Endodermal cell (in vitro differentiated cells): ENCODE measurements around the gene NCAM1. TPM values are rescaled to one million over a fixed set of nuclear protein-coding genes. Genes with fewer than 3 reads are reported as not detected.
"Not testable (repeated sequence)": the region's sequence is repeated elsewhere in the genome, so short reads cannot be mapped to it uniquely, and the experiment has no call there.

ENCODE experiments used
- DNase-seq: peaks from one replicate; pipeline ENCODE4 v3.0.0-alpha.2; 2017
- H3K27ac ChIP-seq: 2 replicates; pipeline ENCODE4 v1.5.1; 2013; ENCODE audit warnings: mild to moderate bottlenecking, low read depth, low read length, moderate library complexity
- H3K27me3 ChIP-seq: 2 replicates; pipeline ENCODE4 v1.6.1; 2013; ENCODE audit warnings: mild to moderate bottlenecking, low read length, moderate library complexity; ENCODE audit not compliant: insufficient read depth, control insufficient read depth, poor library complexity, severe bottlenecking
- H3K36me3 ChIP-seq: 2 replicates; pipeline ENCODE4 v1.7.0; 2013; ENCODE audit warnings: mild to moderate bottlenecking, low read length, moderate library complexity; ENCODE audit not compliant: control insufficient read depth, insufficient read depth
- H3K4me1 ChIP-seq: one replicate; pipeline ENCODE4 v1.7.0; 2013; ENCODE audit warnings: low read length; ENCODE audit not compliant: control insufficient read depth, insufficient read depth
- H3K4me3 ChIP-seq: 2 replicates; pipeline ENCODE4 v1.5.1; 2013; ENCODE audit warnings: mild to moderate bottlenecking, low read length, moderate library complexity
- H3K9ac ChIP-seq: 2 replicates; pipeline ENCODE4 v1.6.1; 2013; ENCODE audit warnings: mild to moderate bottlenecking, low read length, moderate library complexity; ENCODE audit not compliant: poor library complexity, severe bottlenecking; ENCODE audit errors: extremely low read depth
- H3K9me3 ChIP-seq: 2 replicates; pipeline ENCODE4 v1.6.1; 2013; ENCODE audit warnings: mild to moderate bottlenecking, low read length, moderate library complexity; ENCODE audit not compliant: control insufficient read depth
- H3K27ac Mint-ChIP-seq: 2 replicates; pipeline ENCODE4 v1.8.0; 2020; ENCODE audit warnings: mixed read lengths
- H3K27me3 Mint-ChIP-seq: 2 replicates; pipeline ENCODE4 v1.8.0; 2021; ENCODE audit warnings: mild to moderate bottlenecking, mixed read lengths; ENCODE audit not compliant: insufficient read depth
- H3K36me3 Mint-ChIP-seq: 2 replicates; pipeline ENCODE4 v1.8.0; 2020; ENCODE audit warnings: low read depth, mixed read lengths
- H3K4me1 Mint-ChIP-seq: 2 replicates; pipeline ENCODE4 v1.8.0; 2020; ENCODE audit warnings: mixed read lengths
- H3K4me3 Mint-ChIP-seq: 2 replicates; pipeline ENCODE4 v1.8.0; 2020; ENCODE audit warnings: mild to moderate bottlenecking, moderate library complexity, mixed read lengths
- H3K9me3 Mint-ChIP-seq: 2 replicates; pipeline ENCODE4 v1.8.0; 2020; ENCODE audit warnings: mild to moderate bottlenecking, mixed read lengths
- WGBS, 2 experiments: methylation state at CpG; one replicate each; pipeline versions ENCODE4 v1.1.5 to v1.1.7; 2013; ENCODE audit warnings: missing lambda C conversion rate in 2 of 2, mixed read lengths in 1 of 2; ENCODE audit not compliant: insufficient coverage in 1 of 2, insufficient read length in 1 of 2; 5-methylcytosine and 5-hydroxymethylcytosine counted together
- long read RNA-seq, 4 experiments: library from polyadenylated mRNA in 2 of 4; library from RNA in 1 of 4; library from capped mRNA in 1 of 4; stranded (forward) in 3 of 4; unstranded in 1 of 4; transcript quantifications; one replicate each; pipeline ENCODE4 v2.0.0, GENCODE V29; 2020 to 2021; ENCODE audit warnings: inconsistent platforms in 1 of 4
- polyA plus RNA-seq, 2 experiments: library from polyadenylated mRNA; stranded (reverse); fragments of 50-300 nt; gene quantifications; one replicate each; pipeline ENCODE4 v1.2.3, GENCODE V29; 2013
- total RNA-seq, 2 donors: library from RNA; stranded (reverse); fragmentation: NEBNext Ultra II Directional in 1 of 2; extraction: Animal tissue kit (Norgen Biotek cat#: 25700) in 1 of 2; gene quantifications; 2 replicates in 1 of 2; 3 replicates in 1 of 2; pipeline ENCODE4 v1.2.1, GENCODE V29; 2021
- TF ChIP-seq, protein P1 (sequence below): fragments of 200-600 bp; sonication (generic); conservative IDR thresholded peaks from 2 replicates; pipeline ENCODE4 v1.5.0; 2021; ENCODE audit warnings: antibody characterized with exemption, mild to moderate bottlenecking

The NCAM1 gene
- total RNA-seq: 1 to 10 TPM; 1.6 to 2.9 TPM
- 80.8 TPM for polyA plus RNA-seq (2013, experiment 1 of 2)
- 75.8 TPM for polyA plus RNA-seq (2013, experiment 2 of 2)
- long read RNA-seq, experiment 1: 0 reads
- long read RNA-seq, experiment 2: 0 reads
- long read RNA-seq, experiment 3, partial matches to known transcripts: 2 of 3 reads
- long read RNA-seq, experiment 3, other reads (novel, unspliced or antisense): 1 of 3 reads
- long read RNA-seq, experiment 4: 0 reads

DNA sequence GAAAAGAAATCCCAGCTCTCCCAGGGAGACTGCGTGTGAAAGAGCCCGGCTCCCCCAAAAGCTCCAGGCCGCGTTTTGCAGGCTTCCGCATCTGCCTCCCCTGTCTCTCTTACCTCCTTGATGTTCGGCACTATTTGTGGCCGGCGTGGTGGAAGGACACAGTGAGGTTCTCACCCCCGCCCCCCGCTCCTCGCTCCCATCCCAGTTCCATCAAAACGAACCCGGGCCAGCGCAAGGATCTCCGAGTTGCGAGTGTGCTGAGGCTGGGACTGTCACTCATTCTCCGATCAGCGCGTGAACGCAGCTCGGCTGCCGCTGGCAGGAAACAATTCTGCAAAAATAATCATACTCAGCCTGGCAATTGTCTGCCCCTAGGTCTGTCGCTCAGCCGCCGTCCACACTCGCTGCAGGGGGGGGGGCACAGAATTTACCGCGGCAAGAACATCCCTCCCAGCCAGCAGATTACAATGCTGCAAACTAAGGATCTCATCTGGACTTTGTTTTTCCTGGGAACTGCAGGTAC lies at the start of gene NCAM1:
TSS of gene NCAM1 (plus strand) at position 275 of the 523 bp plus-strand sequence.
- peak; percentile 98 for DNase-seq
- Histone ChIP-seq H3K4me3 (peak within 1 kb of the TSS; percentile 89), H3K27me3 (peaks cover 76% of the 10 kb centered on the region), H3K36me3 (no peaks in the 10 kb centered on the region), H3K27ac (peak within 1 kb of the TSS; percentile 76), H3K9ac (no peak within 1 kb of the TSS), H3K4me1 (no peaks in the 10 kb centered on the region), H3K9me3 (no peaks in the 10 kb centered on the region)
- 0% methylated on average over 17 to 28 of the region's 28 CpGs for WGBS, 2 experiments
- Mint-ChIP-seq H3K27ac (no peak within 1 kb of the TSS), H3K4me1 (peaks cover 21% of the 10 kb centered on the region), H3K27me3 (peaks cover 88% of the 10 kb centered on the region), H3K36me3 (no peaks in the 10 kb centered on the region), H3K4me3 (peak within 1 kb of the TSS; percentile 73), H3K9me3 (no peaks in the 10 kb centered on the region)
- TF ChIP-seq, protein P1, sequence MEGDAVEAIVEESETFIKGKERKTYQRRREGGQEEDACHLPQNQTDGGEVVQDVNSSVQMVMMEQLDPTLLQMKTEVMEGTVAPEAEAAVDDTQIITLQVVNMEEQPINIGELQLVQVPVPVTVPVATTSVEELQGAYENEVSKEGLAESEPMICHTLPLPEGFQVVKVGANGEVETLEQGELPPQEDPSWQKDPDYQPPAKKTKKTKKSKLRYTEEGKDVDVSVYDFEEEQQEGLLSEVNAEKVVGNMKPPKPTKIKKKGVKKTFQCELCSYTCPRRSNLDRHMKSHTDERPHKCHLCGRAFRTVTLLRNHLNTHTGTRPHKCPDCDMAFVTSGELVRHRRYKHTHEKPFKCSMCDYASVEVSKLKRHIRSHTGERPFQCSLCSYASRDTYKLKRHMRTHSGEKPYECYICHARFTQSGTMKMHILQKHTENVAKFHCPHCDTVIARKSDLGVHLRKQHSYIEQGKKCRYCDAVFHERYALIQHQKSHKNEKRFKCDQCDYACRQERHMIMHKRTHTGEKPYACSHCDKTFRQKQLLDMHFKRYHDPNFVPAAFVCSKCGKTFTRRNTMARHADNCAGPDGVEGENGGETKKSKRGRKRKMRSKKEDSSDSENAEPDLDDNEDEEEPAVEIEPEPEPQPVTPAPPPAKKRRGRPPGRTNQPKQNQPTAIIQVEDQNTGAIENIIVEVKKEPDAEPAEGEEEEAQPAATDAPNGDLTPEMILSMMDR: no peak

DNA sequence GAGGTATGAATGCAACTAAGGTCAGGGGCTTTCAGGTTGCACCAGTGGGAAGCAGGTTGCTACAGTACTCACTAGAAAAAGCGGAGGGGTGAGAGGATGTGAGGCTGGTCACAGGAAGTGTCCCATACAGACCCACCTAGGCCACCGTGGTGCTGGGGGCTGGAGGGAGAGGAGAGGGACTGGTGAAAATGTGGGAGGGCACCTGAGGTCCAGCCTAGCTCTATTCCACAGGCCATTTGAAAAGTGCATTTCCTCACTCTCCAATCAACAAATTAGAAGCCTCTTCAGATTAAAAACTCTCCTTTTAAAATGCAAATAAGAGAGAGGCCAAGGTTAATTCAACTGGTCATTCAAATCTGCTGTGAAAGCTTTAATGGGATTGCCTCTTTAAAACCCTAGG lies 38.6 kb upstream of the NCAM1 start:
- Mint-ChIP-seq H3K9me3 (peaks cover 6% of the 10 kb centered on the region), H3K4me1 (peaks cover 15% of the 10 kb centered on the region), H3K4me3 (no peak overlapping the region), H3K27me3 (peaks cover 55% of the 10 kb centered on the region), H3K27ac (no peak overlapping the region), H3K36me3 (no peaks in the 10 kb centered on the region)
- TF ChIP-seq, protein P1: no peak
- Histone ChIP-seq H3K4me3 (no peak overlapping the region), H3K27me3 (peaks cover 5% of the 10 kb centered on the region), H3K36me3 (no peaks in the 10 kb centered on the region), H3K9me3 (no peaks in the 10 kb centered on the region), H3K9ac (no peak overlapping the region), H3K4me1 (no peaks in the 10 kb centered on the region), H3K27ac (no peak overlapping the region)
- peak; percentile 76 for DNase-seq
- 85% methylated on average over 1 of the region's 2 CpGs; no CpG with 5 or more reads in 1 of the 2 experiments for WGBS, 2 experiments

DNA sequence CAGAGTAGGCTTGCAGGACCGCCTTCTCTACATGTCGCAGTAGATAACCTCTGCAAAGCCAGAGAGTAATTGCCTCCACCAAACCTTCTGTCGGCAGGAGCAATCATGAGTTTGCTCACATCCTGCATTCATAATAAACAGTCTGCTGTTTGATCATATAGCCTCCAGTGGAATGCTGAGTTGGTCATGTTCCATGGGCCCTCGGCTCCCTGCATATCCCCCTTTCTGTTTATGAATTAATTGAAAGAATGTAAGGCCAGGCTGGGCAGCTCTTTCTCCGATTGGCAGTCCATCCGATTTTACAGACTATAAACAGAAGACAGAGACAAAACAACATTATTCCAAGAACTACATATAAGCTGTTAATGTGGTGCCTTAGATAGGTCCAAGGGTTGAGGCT lies 36.4 kb upstream of the NCAM1 start:
- H3K4me3 Mint-ChIP-seq, H3K9me3 ChIP-seq, H3K27ac ChIP-seq, H3K4me1 ChIP-seq, H3K36me3 ChIP-seq, H3K27ac Mint-ChIP-seq, H3K36me3 Mint-ChIP-seq, H3K27me3 ChIP-seq, H3K9me3 Mint-ChIP-seq, H3K4me3 ChIP-seq, H3K9ac ChIP-seq, DNase-seq: not testable (repeated sequence)
- 94% methylated on average over 4 of the region's 6 CpGs; no CpG with 5 or more reads in 1 of the 2 experiments for WGBS, 2 experiments
- Mint-ChIP-seq H3K27me3 (peaks cover 43% of the 10 kb centered on the region), H3K4me1 (peaks cover 19% of the 10 kb centered on the region)
